ENCODE results near the gene LPCAT1.
"Not testable (repeated sequence)": the region's sequence is repeated elsewhere in the genome, so short reads cannot be mapped to it uniquely, and the experiment has no call there.

The LPCAT1 gene

GRCh38 chr5:1522601-1523479 is 920 bp downstream of the LPCAT1 start:
- DNase-seq (ENCODE audit: low spot score), result no peak

- DNase-seq (ENCODE audit: low spot score), result no peak
These were observed 1.8 kb downstream of the LPCAT1 start for GRCh38 chr5:1521671-1522600.

- no peak for DNase-seq (ENCODE audit: low spot score)
These were observed 2.8 kb downstream of the LPCAT1 start for GRCh38 chr5:1520791-1521453.

- DNase-seq (ENCODE audit: low spot score), result no peak
These were observed 4.0 kb downstream of the LPCAT1 start for GRCh38 chr5:1519631-1520210.

DNA sequence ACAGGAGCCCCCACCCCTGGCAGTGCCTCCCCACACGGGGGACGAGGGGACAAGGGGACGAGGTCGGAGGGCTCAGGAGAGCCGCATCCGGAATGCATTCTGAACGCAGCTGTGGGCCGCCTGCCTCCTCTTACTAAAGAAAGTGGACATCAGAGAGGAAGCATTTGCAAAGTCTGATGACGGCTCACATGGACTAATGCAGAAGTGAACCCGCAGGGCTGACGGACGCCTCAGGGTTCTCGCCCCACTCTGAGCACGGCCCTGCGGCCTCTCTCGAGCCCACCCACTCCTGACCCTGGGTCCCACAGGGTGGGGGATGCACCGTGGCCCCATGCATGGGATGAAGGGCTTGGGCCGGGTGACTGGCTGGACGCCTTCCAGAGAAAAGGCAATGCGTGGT is 5.9 kb downstream of the LPCAT1 start:
- no peak for DNase-seq (ENCODE audit: low spot score)

GRCh38 chr5:1516615-1517601 is 6.9 kb downstream of the LPCAT1 start:
- DNase-seq (ENCODE audit: low spot score), result no peak

- no peak for DNase-seq (ENCODE audit: low spot score)
These were observed 7.7 kb downstream of the LPCAT1 start for GRCh38 chr5:1515921-1516571.

DNA sequence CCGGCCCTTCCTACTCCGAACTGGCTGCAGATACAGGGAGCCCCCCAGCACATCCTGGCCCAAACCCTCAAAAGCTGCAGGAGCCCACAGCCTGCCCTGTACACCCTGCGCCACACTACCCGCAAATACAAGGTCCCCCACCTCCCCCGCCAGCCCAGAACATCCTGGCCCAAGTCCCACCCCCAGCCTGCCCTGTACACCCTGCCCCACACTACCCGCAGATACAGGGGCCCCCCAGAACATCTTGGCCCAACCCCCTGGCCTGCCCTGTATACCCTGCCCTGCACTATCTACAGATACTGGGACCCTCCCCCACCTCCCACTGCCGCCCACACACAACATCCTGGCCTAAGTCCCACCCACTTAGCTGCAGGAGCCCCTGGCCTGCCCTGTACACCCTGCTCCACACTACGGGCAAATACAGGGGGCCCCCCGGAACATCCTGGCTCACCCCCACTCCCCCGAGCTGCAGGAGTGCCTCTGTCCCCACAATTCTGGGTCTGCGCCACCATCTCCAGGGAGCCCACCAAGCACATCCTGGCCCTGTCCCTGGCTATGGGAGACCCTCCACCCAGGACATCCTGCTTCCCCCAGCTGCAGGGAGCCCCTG is 8.3 kb downstream of the LPCAT1 start:
- DNase-seq (ENCODE audit: low spot score), result no peak

GRCh38 chr5:1514819-1515310 is 8.9 kb downstream of the LPCAT1 start:
- not testable (repeated sequence) for DNase-seq (ENCODE audit: low spot score)

DNA sequence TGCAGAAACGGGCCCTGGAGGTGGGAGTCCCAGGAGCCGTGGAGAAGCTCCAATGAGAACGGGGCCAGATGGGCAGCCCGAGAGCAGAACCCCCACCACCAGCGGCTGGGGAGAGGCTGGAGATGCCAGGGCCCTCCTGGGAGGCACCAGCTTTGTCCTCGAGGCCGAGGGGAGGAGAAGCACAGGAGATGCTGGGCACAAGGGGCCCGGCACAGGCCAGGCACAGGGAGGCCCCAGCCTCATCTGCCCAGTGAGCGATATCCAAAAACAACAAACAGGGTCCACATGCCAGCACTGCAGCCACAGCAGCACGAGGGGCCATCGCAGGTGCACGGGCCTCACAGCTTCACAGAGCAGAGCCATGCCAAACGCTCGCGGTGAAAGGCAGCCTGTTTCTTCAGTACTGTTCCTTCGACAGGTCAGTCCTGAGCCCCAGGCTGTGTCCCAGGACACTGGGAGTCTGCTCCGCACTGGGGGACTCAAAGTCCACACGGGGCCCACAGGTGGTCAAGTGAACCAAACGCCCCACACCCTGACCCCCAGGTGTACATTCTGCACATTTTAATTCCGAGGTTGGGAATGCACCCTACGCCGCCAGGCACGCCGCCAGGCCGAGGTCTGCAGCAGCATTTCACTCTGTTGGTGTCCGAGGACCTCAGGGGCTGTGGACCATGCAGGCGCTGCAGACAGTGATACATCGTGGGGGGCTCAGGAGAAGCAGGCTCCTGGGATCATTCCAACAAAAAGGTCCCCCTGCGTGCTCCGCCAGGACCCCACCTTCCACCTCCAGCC is 9.5 kb downstream of the LPCAT1 start:
- no peak for DNase-seq (ENCODE audit: low spot score)

- DNase-seq (ENCODE audit: low spot score), result no peak
These were observed 10.3 kb downstream of the LPCAT1 start for GRCh38 chr5:1513326-1514026.

DNA sequence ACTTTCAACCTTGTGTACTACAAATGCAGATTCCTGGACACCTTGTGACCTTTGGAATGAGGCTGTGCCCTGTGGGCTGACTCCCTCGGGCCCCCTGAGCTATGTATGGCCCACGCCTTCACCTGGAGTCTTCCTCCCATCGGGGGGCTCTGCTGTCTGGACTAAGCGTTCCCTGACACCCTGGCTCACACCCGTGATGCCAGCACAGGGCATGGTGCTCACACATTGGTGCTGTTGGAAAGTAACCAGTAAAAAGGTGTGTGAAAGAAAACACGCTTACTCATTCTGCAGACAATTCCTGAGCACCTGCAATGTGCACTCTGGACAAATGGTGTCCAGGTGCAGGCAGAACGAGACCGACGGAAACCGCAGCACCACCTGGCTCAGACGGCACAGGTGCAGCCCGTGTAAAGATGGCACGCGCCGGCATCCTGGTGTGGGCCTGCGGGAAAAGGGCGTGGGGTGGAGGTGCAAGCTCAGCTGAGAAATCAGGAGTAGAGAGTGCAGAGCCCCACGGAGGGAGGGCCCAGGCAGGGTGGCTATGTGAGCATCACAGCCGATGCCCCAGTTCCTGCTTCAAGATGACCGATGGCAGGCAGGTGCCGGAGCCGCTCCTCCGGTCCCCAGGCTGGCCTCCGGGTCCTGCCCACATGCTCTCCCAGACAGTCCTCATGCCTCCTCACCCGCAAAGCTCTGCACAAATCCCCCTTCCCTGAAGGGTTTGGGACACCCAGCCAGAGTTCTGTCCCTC is 11.0 kb downstream of the LPCAT1 start:
- DNase-seq (ENCODE audit: low spot score), result no peak

GRCh38 chr5:1511651-1512540 is 11.9 kb downstream of the LPCAT1 start:
- DNase-seq (ENCODE audit: low spot score), result no peak

DNA sequence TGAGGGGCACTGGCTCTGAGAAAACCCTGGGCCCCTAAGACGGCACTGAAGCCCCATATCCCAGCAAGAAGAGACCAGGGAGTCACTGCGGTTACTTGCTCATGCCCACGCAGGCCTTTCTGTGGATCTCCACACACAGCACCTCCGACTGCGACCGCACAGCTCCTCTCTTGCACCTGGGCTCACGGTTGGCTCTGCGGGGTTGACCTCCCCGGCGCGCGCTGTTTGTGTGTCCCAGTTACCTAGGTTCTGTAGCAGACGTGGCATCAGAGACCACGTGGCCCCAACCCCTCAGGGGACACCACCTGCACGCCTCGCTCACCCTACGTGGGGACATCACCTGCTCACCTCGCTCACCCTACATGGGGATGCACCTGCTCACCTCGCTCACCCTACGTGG is 12.7 kb downstream of the LPCAT1 start:
- no peak for DNase-seq (ENCODE audit: low spot score)

GRCh38 chr5:1510631-1511030 is 13.1 kb downstream of the LPCAT1 start:
- no peak for DNase-seq (ENCODE audit: low spot score)

DNA sequence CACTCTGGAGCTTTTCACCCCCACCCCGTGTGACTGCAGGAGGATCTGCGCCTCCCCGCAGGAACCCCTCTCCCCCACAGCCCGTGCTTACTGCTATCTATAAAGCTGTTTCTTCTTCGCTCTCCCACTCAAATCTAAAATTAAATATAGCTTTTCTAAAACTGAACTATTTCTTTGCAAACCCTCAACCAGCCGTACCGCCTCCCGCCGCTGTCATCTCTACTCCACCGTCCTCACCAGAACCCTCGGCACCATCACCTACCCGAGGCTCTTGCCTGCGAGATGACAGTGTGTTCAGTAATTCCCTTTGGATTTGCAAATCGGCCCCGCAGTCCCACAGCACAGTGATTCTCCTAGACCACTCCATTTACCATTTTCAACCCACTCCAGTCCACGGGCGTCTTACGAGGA is 13.6 kb downstream of the LPCAT1 start:
- DNase-seq (ENCODE audit: low spot score), result no peak
